B cell (primary cell): ENCODE data around the gene HRK.

ENCODE experiments used
- EZH2 ChIP-seq: IDR thresholded peaks from 2 replicates; pipeline ENCODE4 v1.6.1; 2012; ENCODE audit warnings: borderline replicate concordance, low read depth, mild to moderate bottlenecking, moderate library complexity, low read length; ENCODE audit not compliant: insufficient read depth, poor library complexity, severe bottlenecking
- TF ChIP-seq, protein P1 (sequence below): fragments of 200-600 bp; IDR thresholded peaks from one replicate; pipeline ENCODE4 v1.8.0; 2022; ENCODE audit warnings: antibody characterized with exemption, mild to moderate bottlenecking

DNA sequence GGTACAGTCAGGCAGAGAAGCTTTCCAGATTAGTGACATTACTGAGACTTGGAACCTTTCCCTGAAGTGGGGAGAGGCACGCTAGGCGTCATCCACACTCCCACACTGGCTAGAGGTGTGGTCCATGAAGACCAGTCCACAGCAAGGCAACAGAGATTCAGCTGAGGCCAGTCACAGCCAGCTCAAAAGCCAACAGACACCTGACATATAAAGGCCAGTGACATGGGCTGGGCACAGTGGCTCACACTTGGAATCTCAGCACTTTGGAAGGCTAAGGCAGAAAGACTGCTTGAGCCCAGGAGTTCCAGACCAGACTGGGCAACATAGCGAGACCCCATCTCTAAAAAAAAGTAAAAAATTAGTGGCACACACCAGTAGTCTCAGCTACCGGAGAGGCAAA lies 10.9 kb downstream of the HRK start:
- TF ChIP-seq, protein P1, sequence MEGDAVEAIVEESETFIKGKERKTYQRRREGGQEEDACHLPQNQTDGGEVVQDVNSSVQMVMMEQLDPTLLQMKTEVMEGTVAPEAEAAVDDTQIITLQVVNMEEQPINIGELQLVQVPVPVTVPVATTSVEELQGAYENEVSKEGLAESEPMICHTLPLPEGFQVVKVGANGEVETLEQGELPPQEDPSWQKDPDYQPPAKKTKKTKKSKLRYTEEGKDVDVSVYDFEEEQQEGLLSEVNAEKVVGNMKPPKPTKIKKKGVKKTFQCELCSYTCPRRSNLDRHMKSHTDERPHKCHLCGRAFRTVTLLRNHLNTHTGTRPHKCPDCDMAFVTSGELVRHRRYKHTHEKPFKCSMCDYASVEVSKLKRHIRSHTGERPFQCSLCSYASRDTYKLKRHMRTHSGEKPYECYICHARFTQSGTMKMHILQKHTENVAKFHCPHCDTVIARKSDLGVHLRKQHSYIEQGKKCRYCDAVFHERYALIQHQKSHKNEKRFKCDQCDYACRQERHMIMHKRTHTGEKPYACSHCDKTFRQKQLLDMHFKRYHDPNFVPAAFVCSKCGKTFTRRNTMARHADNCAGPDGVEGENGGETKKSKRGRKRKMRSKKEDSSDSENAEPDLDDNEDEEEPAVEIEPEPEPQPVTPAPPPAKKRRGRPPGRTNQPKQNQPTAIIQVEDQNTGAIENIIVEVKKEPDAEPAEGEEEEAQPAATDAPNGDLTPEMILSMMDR: no peak
- TF ChIP-seq EZH2: no peak
